Measurements from ENCODE around the gene HPS1.

HPS1 gene

GRCh38 chr10:98420786-98421185 is 25.9 kb downstream of the HPS1 start:
- Mint-ChIP-seq H3K4me1 (ENCODE audit: low read depth in 2 of 2) (no peaks in the 10 kb centered on the region), H3K36me3 (ENCODE audit: insufficient read depth) (peaks cover 35% of the 10 kb centered on the region), H3K4me3 (no peak overlapping the region)

GRCh38 chr10:98419469-98420261 is 27.1 kb downstream of the HPS1 start:
- H3K9me3 Mint-ChIP-seq: no peaks in the 10 kb centered on the region
- H3K36me3 Mint-ChIP-seq (ENCODE audit: insufficient read depth): peaks cover 32% of the 10 kb centered on the region
- H3K4me1 Mint-ChIP-seq (ENCODE audit: low read depth in 2 of 2): peaks cover 5% of the 10 kb centered on the region in 2 donors
- H3K27me3 Mint-ChIP-seq: no peaks in the 10 kb centered on the region
- no peak overlapping the region for H3K4me3 Mint-ChIP-seq
- DNase-seq (no peak), ATAC-seq (replicated peaks) (no peak)
- H3K27ac Mint-ChIP-seq: peak overlapping the region; percentile 56 to 91

More at GRCh38 chr10:98420786-98421185, 25.9 kb downstream of the HPS1 start:
- ATAC-seq (replicated peaks) (no peak), DNase-seq (no peak)
- H3K27me3 Mint-ChIP-seq: no peaks in the 10 kb centered on the region
- H3K27ac Mint-ChIP-seq: peak overlapping the region in 1 of 2 donors; percentile 18
- H3K9me3 Mint-ChIP-seq: no peaks in the 10 kb centered on the region

GRCh38 chr10:98418665-98419468 is 27.9 kb downstream of the HPS1 start:
- no peak overlapping the region for H3K4me3 Mint-ChIP-seq
- H3K36me3 Mint-ChIP-seq (ENCODE audit: insufficient read depth): peaks cover 32% of the 10 kb centered on the region
- ATAC-seq (replicated peaks) (no peak), DNase-seq (no peak)
- peak overlapping the region in 1 of 2 donors; percentile 91 for H3K27ac Mint-ChIP-seq
- no peaks in the 10 kb centered on the region for H3K9me3 Mint-ChIP-seq
- H3K27me3 Mint-ChIP-seq: no peaks in the 10 kb centered on the region
- H3K4me1 Mint-ChIP-seq (ENCODE audit: low read depth in 2 of 2): peaks cover 10 to 12% of the 10 kb centered on the region in 2 donors

- DNase-seq (no peak), ATAC-seq (replicated peaks) (no peak)
- H3K27me3 Mint-ChIP-seq: no peaks in the 10 kb centered on the region
- no peak overlapping the region for H3K27ac Mint-ChIP-seq
- H3K4me3 Mint-ChIP-seq: no peak overlapping the region
- H3K4me1 Mint-ChIP-seq (ENCODE audit: low read depth in 2 of 2): peaks cover 10 to 12% of the 10 kb centered on the region in 2 donors
- H3K36me3 Mint-ChIP-seq (ENCODE audit: insufficient read depth): peaks cover 29% of the 10 kb centered on the region
- no peaks in the 10 kb centered on the region for H3K9me3 Mint-ChIP-seq
Measured at GRCh38 chr10:98417973-98418664, 28.6 kb downstream of the HPS1 start.

GRCh38 chr10:98417481-98417959 is 29.2 kb downstream of the HPS1 start:
- H3K27ac Mint-ChIP-seq: no peak overlapping the region
- no peak for ATAC-seq (replicated peaks)
- peaks cover 23% of the 10 kb centered on the region for H3K36me3 Mint-ChIP-seq (ENCODE audit: insufficient read depth)

GRCh38 chr10:98416606-98417388 is 29.9 kb downstream of the HPS1 start:
- ATAC-seq (replicated peaks) (no peak), DNase-seq (no peak)
- Mint-ChIP-seq H3K4me1 (ENCODE audit: low read depth in 2 of 2) (peaks cover 12 to 16% of the 10 kb centered on the region in 2 donors), H3K9me3 (no peaks in the 10 kb centered on the region), H3K4me3 (no peak overlapping the region), H3K36me3 (ENCODE audit: insufficient read depth) (peaks cover 22% of the 10 kb centered on the region), H3K27me3 (no peaks in the 10 kb centered on the region), H3K27ac (peak overlapping the region; percentile 94 to 95)

More at GRCh38 chr10:98417481-98417959, 29.2 kb downstream of the HPS1 start:
- peaks cover 12% of the 10 kb centered on the region in 2 donors for H3K4me1 Mint-ChIP-seq (ENCODE audit: low read depth in 2 of 2)
- no peaks in the 10 kb centered on the region for H3K9me3 Mint-ChIP-seq
- H3K4me3 Mint-ChIP-seq: no peak overlapping the region
- H3K27me3 Mint-ChIP-seq: no peaks in the 10 kb centered on the region
- DNase-seq: no peak

DNA sequence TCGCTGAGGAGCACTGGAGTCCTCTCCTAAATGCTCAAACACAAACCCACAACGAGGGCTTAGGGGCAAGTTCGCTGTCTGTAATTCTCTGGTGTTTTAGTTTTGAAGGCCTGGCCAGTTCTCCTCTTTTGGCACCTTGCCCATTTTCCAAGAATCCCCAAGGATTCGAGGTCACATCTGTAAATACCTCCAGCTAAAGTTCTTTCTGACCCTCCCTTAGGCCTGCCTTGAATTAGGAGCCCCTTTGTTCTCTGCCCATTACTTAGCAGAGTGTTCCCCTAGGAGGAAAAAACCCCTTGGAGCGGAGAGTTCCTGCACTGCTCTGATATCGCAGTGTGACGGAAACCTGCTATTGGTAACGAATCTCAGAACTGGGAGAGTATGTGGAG is 31.0 kb downstream of the HPS1 start:
- ATAC-seq (replicated peaks) (no peak), DNase-seq (no peak)
- peaks cover 15% of the 10 kb centered on the region for H3K36me3 Mint-ChIP-seq (ENCODE audit: insufficient read depth)
- H3K4me3 Mint-ChIP-seq: peak overlapping the region; percentile 92 to 96
- peaks cover 12 to 19% of the 10 kb centered on the region in 2 donors for H3K4me1 Mint-ChIP-seq (ENCODE audit: low read depth in 2 of 2)
- H3K9me3 Mint-ChIP-seq: no peaks in the 10 kb centered on the region
- no peaks in the 10 kb centered on the region for H3K27me3 Mint-ChIP-seq
- H3K27ac Mint-ChIP-seq: peak overlapping the region; percentile 94 to 95

- no peaks in the 10 kb centered on the region for H3K27me3 Mint-ChIP-seq
- peak; percentile 44 to 57 (median 53) for DNase-seq
- peak; percentile 93 for ATAC-seq (replicated peaks)
- peak within 1 kb of the TSS; percentile 92 to 96 for H3K4me3 Mint-ChIP-seq
- peaks cover 12 to 19% of the 10 kb centered on the region in 2 donors for H3K4me1 Mint-ChIP-seq (ENCODE audit: low read depth in 2 of 2)
- H3K27ac Mint-ChIP-seq: peak within 1 kb of the TSS; percentile 94 to 95
- H3K9me3 Mint-ChIP-seq: no peaks in the 10 kb centered on the region
- H3K36me3 Mint-ChIP-seq (ENCODE audit: insufficient read depth): peaks cover 13% of the 10 kb centered on the region
Measured at GRCh38 chr10:98414932-98415730, 31.6 kb downstream of the HPS1 start, which contains the start of gene PYROXD2. Gene PYROXD2, minus strand, starts transcription at chr10:98415182. Its CDS starts 47 bp downstream, at chr10:98415135.

GRCh38 chr10:98414578-98414931 is 32.2 kb downstream of the HPS1 start:
- ATAC-seq (replicated peaks): peak; percentile 7
- Mint-ChIP-seq H3K4me1 (ENCODE audit: low read depth in 2 of 2) (peaks cover 12 to 19% of the 10 kb centered on the region in 2 donors), H3K36me3 (ENCODE audit: insufficient read depth) (peaks cover 10% of the 10 kb centered on the region), H3K27ac (peak overlapping the region; percentile 94 to 95), H3K4me3 (peak overlapping the region; percentile 92 to 96), H3K9me3 (no peaks in the 10 kb centered on the region), H3K27me3 (no peaks in the 10 kb centered on the region)
- no peak for DNase-seq

DNA sequence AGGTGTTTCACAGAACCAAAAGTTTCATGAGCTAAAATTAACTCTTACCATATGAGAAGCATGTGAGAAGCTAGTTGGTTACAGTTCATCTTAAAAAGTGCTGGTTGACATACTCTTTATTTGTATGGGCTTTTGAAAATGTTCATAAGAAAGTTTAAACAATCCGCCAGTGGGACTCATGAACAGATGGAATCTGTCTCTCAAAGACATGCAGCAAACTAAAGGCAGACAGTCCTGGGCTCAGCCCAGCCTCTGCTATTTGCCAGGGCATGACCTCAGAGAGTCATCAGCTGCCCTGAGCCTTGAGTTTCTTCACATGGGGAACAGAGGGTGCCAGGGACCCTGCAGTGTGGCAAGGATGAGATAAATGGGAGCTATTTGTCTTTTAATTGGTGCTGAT is 35.0 kb downstream of the HPS1 start:
- no peak overlapping the region for H3K4me3 Mint-ChIP-seq
- peaks cover 3% of the 10 kb centered on the region for H3K36me3 Mint-ChIP-seq (ENCODE audit: insufficient read depth)
- no peaks in the 10 kb centered on the region for H3K27me3 Mint-ChIP-seq
- no peak for ATAC-seq (replicated peaks)
- no peak for DNase-seq
- no peaks in the 10 kb centered on the region for H3K9me3 Mint-ChIP-seq
- H3K4me1 Mint-ChIP-seq (ENCODE audit: low read depth in 2 of 2): peaks cover 16 to 26% of the 10 kb centered on the region in 2 donors
- H3K27ac Mint-ChIP-seq: peak overlapping the region in 1 of 2 donors; percentile 52

- H3K4me3 Mint-ChIP-seq: no peak overlapping the region
- peaks cover 7% of the 10 kb centered on the region for H3K36me3 Mint-ChIP-seq (ENCODE audit: insufficient read depth)
- H3K27me3 Mint-ChIP-seq: no peaks in the 10 kb centered on the region
- no peaks in the 10 kb centered on the region for H3K9me3 Mint-ChIP-seq
- H3K27ac Mint-ChIP-seq: peak overlapping the region in 1 of 2 donors; percentile 52
- peaks cover 16 to 26% of the 10 kb centered on the region in 2 donors for H3K4me1 Mint-ChIP-seq (ENCODE audit: low read depth in 2 of 2)
- DNase-seq: no peak
- no peak for ATAC-seq (replicated peaks)
Measured at GRCh38 chr10:98411166-98411565, 35.6 kb downstream of the HPS1 start.

- ATAC-seq (replicated peaks) (no peak), DNase-seq (no peak)
- Mint-ChIP-seq H3K27ac (peak overlapping the region in 1 of 2 donors; percentile 52), H3K4me3 (no peak overlapping the region), H3K9me3 (no peaks in the 10 kb centered on the region), H3K4me1 (ENCODE audit: low read depth in 2 of 2) (peaks cover 16 to 26% of the 10 kb centered on the region in 2 donors), H3K36me3 (ENCODE audit: insufficient read depth) (peaks cover 7% of the 10 kb centered on the region), H3K27me3 (no peaks in the 10 kb centered on the region)
Measured at GRCh38 chr10:98410759-98411158, 36.0 kb downstream of the HPS1 start.

All from effector memory CD8-positive, alpha-beta T cell (primary cell).